GM19455 (cell line): Measurements from ENCODE around the gene PSMC4.
"Not testable (repeated sequence)": the region's sequence is repeated elsewhere in the genome, so short reads cannot be mapped to it uniquely, and the experiment has no call there.

Experiments used
- ATAC-seq: cut with Tn5 transposase; IDR thresholded peaks from one replicate; pipeline ENCODE4 v1.9.1; 2021; ENCODE audit not compliant: unreplicated experiment

PSMC4 gene

GRCh38 chr19:39943586-39943985, 27.4 kb upstream of the PSMC4 start:
- ATAC-seq, result no peak

- no peak for ATAC-seq
Observed at GRCh38 chr19:39946532-39946931, 24.4 kb upstream of the PSMC4 start.

GRCh38 chr19:39949026-39949747, 21.8 kb upstream of the PSMC4 start:
- no peak for ATAC-seq

GRCh38 chr19:39951065-39951650, 19.8 kb upstream of the PSMC4 start:
- ATAC-seq, result no peak

GRCh38 chr19:39951686-39952085, 19.3 kb upstream of the PSMC4 start:
- no peak for ATAC-seq

GRCh38 chr19:39953915-39954314, 17.1 kb upstream of the PSMC4 start:
- no peak for ATAC-seq

GRCh38 chr19:39957886-39958285, 13.1 kb upstream of the PSMC4 start:
- ATAC-seq, result not testable (repeated sequence)

GRCh38 chr19:39958942-39959341, 12.0 kb upstream of the PSMC4 start:
- ATAC-seq, result not testable (repeated sequence)

GRCh38 chr19:39959407-39959806, 11.6 kb upstream of the PSMC4 start:
- not testable (repeated sequence) for ATAC-seq

GRCh38 chr19:39963898-39964297, 7.1 kb upstream of the PSMC4 start:
- ATAC-seq, result no peak

GRCh38 chr19:39966617-39967016, 4.3 kb upstream of the PSMC4 start:
- ATAC-seq, result no peak

- no peak for ATAC-seq
Observed at GRCh38 chr19:39967561-39967960, 3.4 kb upstream of the PSMC4 start.

GRCh38 chr19:39968789-39969188, 2.2 kb upstream of the PSMC4 start:
- no peak for ATAC-seq

GRCh38 chr19:39969266-39969665, 1.7 kb upstream of the PSMC4 start:
- ATAC-seq, result no peak

GRCh38 chr19:39969681-39970424, 1.1 kb upstream of the PSMC4 start:
- no peak for ATAC-seq

- no peak for ATAC-seq
Observed at GRCh38 chr19:39970425-39970674, 615 bp upstream of the PSMC4 start.

- no peak for ATAC-seq
Observed at GRCh38 chr19:39971380-39972035, 543 bp downstream of the PSMC4 start.

- no peak for ATAC-seq
Observed at GRCh38 chr19:39974377-39975155, 3.6 kb downstream of the PSMC4 start.

GRCh38 chr19:39982883-39983282, 11.9 kb downstream of the PSMC4 start:
- ATAC-seq, result no peak

GRCh38 chr19:39983695-39984300, 12.8 kb downstream of the PSMC4 start:
- ATAC-seq, result no peak

- ATAC-seq, result no peak
Observed at GRCh38 chr19:39986643-39987042, 15.7 kb downstream of the PSMC4 start.
